ENCODE results near the gene ZFP64.

The ZFP64 gene

DNA sequence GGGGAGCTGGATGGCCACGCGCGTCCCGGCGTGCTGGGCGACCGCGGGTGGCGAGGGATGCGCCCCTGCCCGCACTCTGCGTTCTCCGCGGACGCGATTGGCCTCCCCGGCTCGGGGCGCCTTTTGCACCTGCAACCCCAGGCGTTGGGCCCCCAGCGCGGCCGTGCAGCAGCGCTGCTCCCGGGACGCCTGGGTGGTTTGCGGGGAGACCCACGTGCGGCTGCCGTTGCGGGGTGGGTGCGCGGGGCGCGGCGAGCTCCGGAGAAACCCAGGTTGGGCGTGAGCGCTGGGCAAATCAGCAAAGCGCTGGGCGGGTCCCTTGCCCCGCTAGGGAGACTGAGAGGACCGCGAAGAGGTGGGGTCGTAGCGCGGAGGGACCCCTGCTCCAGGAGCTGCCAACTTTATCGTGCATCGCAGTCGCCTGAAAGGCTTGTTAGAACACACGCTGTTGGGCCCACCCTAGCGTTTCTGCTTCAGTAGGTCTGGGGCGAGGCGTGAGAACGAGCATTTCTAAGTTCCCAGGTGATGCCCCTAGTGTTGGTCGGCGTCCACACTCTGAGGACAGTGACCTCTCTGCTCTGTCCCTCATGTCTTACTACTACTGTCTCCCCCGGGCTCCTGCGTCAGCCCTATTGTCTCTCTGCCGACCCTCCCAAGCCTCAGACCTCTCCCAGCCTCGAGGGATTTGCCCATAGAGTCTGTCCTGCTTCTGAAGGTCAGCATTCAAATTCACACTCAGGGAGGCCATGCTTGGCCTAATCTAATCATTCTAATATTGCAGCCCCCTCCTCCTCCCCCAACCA lies 538 bp upstream of the ZFP64 start:
- Mint-ChIP-seq H3K36me3 (peaks cover 0 to 1% of the 10 kb centered on the region in 2 donors), H3K4me1 (peaks cover 7 to 23% of the 10 kb centered on the region in 2 donors), H3K27ac (peak overlapping the region; percentile 80), H3K4me3 (peak overlapping the region; percentile 83 to 91), H3K27me3 (no peaks in the 10 kb centered on the region), H3K9me3 (no peaks in the 10 kb centered on the region)
- ATAC-seq (replicated peaks) (peak; percentile 62 to 63), DNase-seq (peak; percentile 43)

DNA sequence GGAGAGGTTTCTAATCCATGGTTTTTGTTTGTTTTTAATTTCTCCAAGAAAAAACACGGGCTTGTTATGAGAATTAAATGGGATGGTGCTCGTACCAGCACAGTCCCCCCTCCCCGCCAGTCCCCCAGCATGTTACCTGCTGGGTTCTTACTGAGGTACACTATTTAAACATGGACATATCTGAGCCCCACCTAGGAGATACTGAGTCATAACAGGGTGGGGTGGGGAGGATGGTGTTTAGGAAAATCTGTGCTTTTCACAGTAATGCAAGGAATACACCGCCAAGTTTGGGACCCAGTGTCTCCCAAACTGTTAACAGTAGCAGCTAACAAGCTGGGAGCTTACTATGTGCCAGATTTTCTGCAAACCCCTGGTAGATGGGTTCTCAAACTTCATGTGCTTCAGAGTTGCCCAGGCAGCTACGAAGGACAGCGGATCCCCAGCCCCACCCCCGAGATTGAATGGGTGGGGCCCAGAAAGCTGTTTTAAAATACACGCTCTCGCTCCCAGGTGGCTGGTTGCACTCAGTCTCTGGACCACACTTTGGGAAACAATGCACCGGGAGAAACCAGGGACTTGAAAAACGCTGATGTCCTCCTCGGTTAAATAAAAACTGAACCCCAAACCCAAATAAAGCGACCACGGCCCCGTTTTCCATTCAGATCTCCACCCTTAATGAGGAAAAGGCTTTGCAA lies 995 bp downstream of the ZFP64 start:
- H3K9me3 Mint-ChIP-seq, result no peaks in the 10 kb centered on the region
- ATAC-seq (replicated peaks), result peak; percentile 47 to 48
- no peaks in the 10 kb centered on the region for H3K27me3 Mint-ChIP-seq
- peak overlapping the region; percentile 90 for H3K27ac Mint-ChIP-seq
- H3K36me3 Mint-ChIP-seq, result peaks cover 8% of the 10 kb centered on the region in 2 donors
- peak overlapping the region; percentile 83 to 91 for H3K4me3 Mint-ChIP-seq
- peaks cover 7 to 23% of the 10 kb centered on the region in 2 donors for H3K4me1 Mint-ChIP-seq
- DNase-seq, result peak; percentile 23

DNA sequence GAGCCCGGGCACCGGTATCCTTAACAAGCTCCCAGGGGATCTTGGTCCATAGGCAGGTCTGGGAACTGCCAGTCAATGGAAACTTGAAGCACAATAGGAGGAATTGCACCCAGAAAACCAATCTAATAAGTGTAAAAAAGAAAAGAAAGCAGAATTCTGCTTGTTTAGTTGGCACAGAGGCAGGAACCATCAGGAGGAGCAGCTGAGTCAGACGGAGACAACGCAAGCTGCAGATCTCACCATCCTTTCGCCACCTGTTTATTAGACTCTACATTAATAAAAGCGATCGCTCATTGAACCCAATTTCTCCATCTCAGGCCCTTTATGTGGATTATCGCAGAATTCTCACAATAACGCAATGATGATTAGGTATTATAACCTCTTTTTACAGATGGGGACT lies 9.8 kb downstream of the ZFP64 start:
- Mint-ChIP-seq H3K36me3 (peaks cover 39 to 67% of the 10 kb centered on the region in 2 donors), H3K4me1 (peaks cover 23 to 36% of the 10 kb centered on the region in 2 donors)

DNA sequence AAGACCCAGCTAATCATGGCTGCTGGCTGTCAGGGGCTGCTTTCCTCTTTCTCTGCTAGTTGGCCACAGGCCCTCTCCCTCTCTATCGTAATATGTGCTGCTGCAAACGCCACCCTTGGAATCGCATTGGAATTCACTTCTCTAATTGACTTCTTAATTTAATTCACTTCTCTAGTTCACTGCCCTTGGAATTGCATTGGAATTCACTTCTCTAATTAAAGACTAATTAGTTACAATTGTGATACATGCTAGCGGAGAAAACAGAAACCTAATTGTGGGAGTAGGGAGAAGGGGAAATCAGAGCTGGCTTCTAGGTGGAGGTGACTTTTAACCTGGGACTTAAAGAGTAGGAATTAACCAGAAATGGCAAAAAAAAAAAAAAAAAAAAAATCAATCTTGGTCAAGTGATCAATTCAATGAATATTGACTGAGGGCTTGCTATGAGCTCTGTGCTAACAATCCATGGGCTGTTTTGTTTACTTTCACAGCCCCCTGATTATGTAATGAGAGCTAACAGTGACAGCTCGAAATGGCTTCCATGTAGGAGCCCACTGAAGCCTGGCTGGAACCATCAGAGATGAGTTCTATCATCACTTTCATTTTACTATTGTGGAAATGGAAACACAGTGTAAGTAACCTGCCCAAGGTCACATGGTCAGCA lies 11.3 kb downstream of the ZFP64 start:
- peaks cover 23 to 36% of the 10 kb centered on the region in 2 donors for H3K4me1 Mint-ChIP-seq
- H3K27me3 Mint-ChIP-seq, result no peaks in the 10 kb centered on the region
- H3K9me3 Mint-ChIP-seq, result peaks cover 9 to 12% of the 10 kb centered on the region in 2 donors
- peak overlapping the region; percentile 98 for H3K27ac Mint-ChIP-seq
- H3K4me3 Mint-ChIP-seq, result peak overlapping the region; percentile 40 to 42
- no peak for DNase-seq
- ATAC-seq (replicated peaks), result no peak
- H3K36me3 Mint-ChIP-seq, result peaks cover 40 to 66% of the 10 kb centered on the region in 2 donors

More for the DNA sequence above, 9.8 kb downstream of the ZFP64 start:
- H3K27ac Mint-ChIP-seq, result no peak overlapping the region
- peaks cover 9 to 10% of the 10 kb centered on the region in 2 donors for H3K9me3 Mint-ChIP-seq
- ATAC-seq (replicated peaks), result no peak
- H3K27me3 Mint-ChIP-seq, result no peaks in the 10 kb centered on the region
- no peak overlapping the region for H3K4me3 Mint-ChIP-seq
- no peak for DNase-seq

DNA sequence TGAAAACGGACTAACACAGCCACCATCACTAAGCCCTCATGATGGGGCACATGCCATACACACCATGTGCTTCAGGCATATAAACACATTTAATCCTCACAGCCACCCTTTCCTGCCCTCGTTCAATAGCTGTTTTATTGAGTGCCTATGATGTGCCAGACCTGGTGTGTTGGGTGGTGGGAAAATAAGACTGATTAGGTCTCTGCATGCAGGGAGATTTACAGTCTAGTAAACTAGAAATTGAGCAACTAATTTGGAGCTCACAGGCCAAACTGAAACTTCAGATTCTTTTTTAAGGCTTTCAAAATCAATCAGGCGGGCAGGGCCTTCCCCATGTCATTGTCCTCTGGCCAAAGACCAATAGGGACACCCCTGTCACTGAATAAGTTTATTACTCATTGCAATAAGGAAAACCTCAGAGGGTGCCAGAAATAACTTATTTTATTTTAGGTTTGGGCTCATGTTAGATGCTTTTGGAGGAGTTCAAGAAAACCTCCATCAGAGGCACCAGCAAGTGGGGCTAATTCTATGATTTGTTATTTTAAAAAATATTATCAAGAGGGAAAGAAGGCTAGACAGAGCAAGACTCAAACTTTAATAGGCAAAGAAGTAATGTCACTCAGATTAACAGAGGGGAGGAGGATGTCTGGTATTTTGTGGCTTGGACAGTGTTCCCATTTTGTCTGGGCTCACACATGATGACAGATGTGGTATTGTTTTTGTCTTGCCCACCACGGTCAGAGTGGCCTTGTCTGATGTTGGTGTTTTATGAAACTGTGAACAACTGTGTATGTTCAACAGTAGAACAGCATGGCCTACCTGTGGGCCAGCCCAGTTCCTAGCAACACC lies 12.0 kb downstream of the ZFP64 start:
- Mint-ChIP-seq H3K4me3 (peak overlapping the region; percentile 68 to 78), H3K4me1 (peaks cover 23 to 36% of the 10 kb centered on the region in 2 donors), H3K27ac (peak overlapping the region; percentile 98), H3K36me3 (peaks cover 41 to 64% of the 10 kb centered on the region in 2 donors), H3K27me3 (no peaks in the 10 kb centered on the region), H3K9me3 (peaks cover 9 to 12% of the 10 kb centered on the region in 2 donors)
- ATAC-seq (replicated peaks) (peak; percentile 94 to 97), DNase-seq (peak; percentile 62)

DNA sequence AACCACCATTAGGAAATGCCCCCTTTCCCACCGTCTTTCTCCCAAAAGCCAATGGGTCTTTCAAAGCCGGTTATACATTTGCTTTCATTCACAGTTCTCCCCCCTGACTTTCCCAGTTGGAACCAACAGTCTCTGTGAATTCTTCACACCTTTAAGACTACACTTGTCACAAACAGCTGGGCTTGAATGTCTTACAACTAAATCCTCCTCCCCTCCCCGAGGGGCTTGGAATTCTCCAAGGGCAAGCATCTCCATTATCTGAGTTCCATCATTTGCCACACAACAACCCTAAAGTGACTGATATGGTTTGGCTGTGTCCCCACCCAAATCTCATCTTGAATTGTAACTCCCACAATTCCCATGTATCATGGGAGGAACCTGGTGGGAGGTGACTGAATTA lies 12.9 kb downstream of the ZFP64 start:
- no peaks in the 10 kb centered on the region for H3K27me3 Mint-ChIP-seq
- peaks cover 9 to 12% of the 10 kb centered on the region in 2 donors for H3K9me3 Mint-ChIP-seq
- peak overlapping the region; percentile 98 for H3K27ac Mint-ChIP-seq
- DNase-seq (no peak), ATAC-seq (replicated peaks) (no peak)
- H3K36me3 Mint-ChIP-seq, result peaks cover 35 to 56% of the 10 kb centered on the region in 2 donors
- peak overlapping the region; percentile 68 to 78 for H3K4me3 Mint-ChIP-seq
- peaks cover 23 to 36% of the 10 kb centered on the region in 2 donors for H3K4me1 Mint-ChIP-seq

DNA sequence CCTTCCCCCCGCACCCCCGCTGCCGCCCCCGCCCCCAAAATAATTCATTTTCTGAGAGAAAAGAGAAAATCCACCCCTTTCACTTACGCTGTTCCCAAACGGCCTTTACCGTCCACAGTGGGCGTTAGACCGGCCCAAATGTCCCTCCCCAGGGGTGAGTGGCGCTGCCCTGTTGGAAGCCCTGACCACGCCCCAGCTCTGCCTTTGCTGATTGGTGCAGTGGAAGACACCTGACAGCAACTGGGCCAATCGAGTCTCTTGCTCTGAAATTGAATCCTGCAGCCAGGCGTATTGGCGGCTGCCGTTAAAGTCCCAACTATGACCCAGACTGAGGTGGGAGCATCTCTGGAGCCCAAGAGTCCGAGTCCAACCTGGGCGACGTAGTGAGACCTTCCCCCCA lies 15.7 kb downstream of the ZFP64 start:
- DNase-seq, result no peak
- Mint-ChIP-seq H3K27me3 (no peaks in the 10 kb centered on the region), H3K9me3 (peaks cover 9 to 12% of the 10 kb centered on the region in 2 donors), H3K4me3 (no peak overlapping the region), H3K4me1 (peaks cover 28 to 50% of the 10 kb centered on the region in 2 donors), H3K27ac (no peak overlapping the region), H3K36me3 (peaks cover 31 to 51% of the 10 kb centered on the region in 2 donors)
- ATAC-seq (replicated peaks), result no peak

DNA sequence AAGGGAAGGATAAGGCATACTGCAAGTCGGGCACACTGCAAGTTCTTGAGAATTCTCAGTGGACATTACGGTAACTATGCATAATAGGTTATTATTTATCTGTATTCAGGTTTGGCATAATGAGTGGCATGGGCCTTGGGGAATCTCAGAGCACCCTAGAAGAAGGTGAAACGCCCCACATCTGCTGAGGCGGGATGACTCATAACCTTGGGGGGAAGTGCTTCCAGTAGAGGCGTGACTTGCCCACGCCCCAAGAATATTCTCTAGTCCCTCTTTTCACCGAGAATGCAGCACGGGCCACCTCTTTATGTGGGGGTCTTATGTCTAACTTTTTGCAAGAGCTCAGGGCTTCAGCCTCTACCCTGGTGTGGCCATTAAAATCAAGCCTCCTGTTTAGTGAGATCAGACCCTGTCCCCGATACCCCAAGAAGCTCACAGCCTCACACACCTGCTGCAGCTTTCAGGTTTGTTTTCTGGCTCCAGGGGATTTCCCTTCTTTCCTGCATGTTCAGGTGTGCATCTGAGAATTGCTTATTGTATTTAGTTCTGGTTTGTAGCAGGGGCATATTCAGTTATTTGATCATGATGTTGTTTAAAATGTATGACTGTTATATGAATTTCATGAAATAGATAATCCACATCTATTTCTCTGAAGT lies 19.1 kb downstream of the ZFP64 start:
- no peaks in the 10 kb centered on the region for H3K27me3 Mint-ChIP-seq
- ATAC-seq (replicated peaks), result peak; percentile 87 to 91
- H3K9me3 Mint-ChIP-seq, result peaks cover 0 to 2% of the 10 kb centered on the region in 2 donors
- peaks cover 21 to 40% of the 10 kb centered on the region in 2 donors for H3K4me1 Mint-ChIP-seq
- peak; percentile 16 for DNase-seq
- peak overlapping the region; percentile 49 for H3K27ac Mint-ChIP-seq
- H3K36me3 Mint-ChIP-seq, result peaks cover 17 to 55% of the 10 kb centered on the region in 2 donors
- peak overlapping the region in 1 of 2 donors; percentile 7 for H3K4me3 Mint-ChIP-seq

DNA sequence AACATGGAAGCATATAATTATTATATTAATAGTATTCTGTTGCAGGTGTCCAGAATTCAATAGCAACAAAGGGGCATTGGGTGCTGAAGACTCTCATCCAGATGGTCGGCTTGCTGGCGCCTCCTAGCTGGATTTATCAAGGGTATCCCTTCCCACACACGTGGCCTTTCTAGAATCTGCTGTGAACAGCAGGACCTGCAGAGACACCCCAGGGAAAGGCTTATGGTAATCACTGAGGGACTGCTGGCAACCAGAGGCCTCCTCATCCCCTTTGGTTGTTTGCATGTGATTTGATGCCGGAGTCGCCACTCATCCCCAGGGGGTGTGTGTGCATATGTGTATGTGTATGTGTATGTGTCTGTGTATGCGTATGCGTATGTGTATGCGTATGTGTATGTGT lies 20.6 kb downstream of the ZFP64 start:
- peaks cover 21 to 35% of the 10 kb centered on the region in 2 donors for H3K4me1 Mint-ChIP-seq
- H3K27me3 Mint-ChIP-seq, result no peaks in the 10 kb centered on the region
- ATAC-seq (replicated peaks), result no peak
- peaks cover 0 to 4% of the 10 kb centered on the region in 2 donors for H3K9me3 Mint-ChIP-seq
- DNase-seq, result no peak
- H3K4me3 Mint-ChIP-seq, result no peak overlapping the region
- no peak overlapping the region for H3K27ac Mint-ChIP-seq
- H3K36me3 Mint-ChIP-seq, result peaks cover 18 to 62% of the 10 kb centered on the region in 2 donors

DNA sequence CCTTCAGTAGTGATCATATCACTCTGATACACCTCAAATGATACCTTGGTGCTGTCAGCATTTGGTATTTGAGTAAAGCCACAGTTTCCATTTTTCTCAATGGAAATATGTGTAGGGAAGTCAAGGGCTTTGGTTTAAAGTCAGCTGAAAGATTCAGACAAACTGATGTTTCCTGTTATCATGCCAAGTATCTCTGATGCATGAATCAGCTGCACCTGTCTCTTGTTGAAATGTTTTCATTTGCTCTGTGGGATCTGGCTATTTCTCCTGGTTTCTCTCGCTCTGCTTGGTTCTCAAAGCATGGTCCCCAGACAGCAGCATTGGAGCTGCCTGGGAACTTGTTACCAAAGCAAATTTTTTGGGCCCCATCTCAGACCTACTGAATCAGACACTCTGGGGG lies 23.5 kb downstream of the ZFP64 start:
- no peak overlapping the region for H3K27ac Mint-ChIP-seq
- no peaks in the 10 kb centered on the region for H3K27me3 Mint-ChIP-seq
- DNase-seq (no peak), ATAC-seq (replicated peaks) (peak in 1 of 2 donors; percentile 23)
- H3K4me1 Mint-ChIP-seq, result peaks cover 21 to 34% of the 10 kb centered on the region in 2 donors
- no peak overlapping the region for H3K4me3 Mint-ChIP-seq
- peaks cover 0 to 3% of the 10 kb centered on the region in 2 donors for H3K9me3 Mint-ChIP-seq
- H3K36me3 Mint-ChIP-seq, result peaks cover 31 to 68% of the 10 kb centered on the region in 2 donors

DNA sequence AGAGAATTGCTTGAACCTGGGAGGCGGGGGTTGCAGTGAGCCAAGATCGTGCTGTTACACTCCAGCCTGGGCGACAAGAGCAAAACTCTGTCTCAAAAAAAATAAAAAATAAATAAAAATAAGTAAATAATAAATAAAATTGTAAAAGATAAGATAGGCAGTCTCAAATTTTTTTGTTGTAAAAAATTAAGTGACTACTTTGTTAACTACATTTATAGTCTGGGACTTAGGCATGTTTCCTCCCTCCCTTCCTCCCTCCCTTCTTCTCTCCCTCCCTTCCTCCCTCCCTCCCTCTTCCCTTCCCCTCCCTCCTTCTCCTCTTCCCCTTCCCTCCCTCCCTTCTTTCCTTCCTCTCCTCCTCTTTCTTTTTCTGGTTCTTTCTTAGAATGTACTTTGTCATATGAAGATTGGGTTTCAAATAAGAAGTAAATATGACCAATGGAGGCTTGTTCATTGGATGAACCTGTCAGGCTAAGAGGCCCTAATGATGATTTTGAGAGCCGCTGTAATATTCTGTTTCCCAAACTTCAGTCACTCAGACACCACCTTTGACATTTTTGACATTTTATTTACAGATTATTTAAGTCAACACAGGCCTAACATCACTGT lies 24.2 kb downstream of the ZFP64 start:
- Mint-ChIP-seq H3K4me1 (peaks cover 16 to 26% of the 10 kb centered on the region in 2 donors), H3K36me3 (peaks cover 33 to 71% of the 10 kb centered on the region in 2 donors), H3K9me3 (peaks cover 0 to 3% of the 10 kb centered on the region in 2 donors)

DNA sequence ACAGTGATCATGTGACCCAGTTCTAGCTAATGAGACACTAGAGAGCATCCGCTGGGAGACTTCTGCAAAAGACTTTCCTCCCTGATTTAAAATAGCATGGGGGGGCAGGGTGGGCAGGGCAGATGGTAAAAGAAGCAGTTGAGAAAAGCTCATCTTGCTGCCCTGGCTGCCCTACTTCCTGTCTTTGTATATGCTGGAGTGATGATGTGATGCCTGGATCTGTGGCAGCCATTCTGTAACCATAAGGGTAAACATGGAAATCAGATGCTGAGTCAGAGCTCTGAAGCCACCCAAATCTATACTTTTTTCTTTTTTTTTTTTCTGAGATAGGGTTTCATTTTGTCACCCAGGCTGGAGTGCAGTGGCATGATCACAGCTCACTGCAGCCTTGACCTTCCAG lies 25.4 kb downstream of the ZFP64 start:
- Mint-ChIP-seq H3K27ac (no peak overlapping the region), H3K4me3 (no peak overlapping the region), H3K36me3 (peaks cover 27 to 65% of the 10 kb centered on the region in 2 donors), H3K27me3 (no peaks in the 10 kb centered on the region), H3K4me1 (peaks cover 9 to 16% of the 10 kb centered on the region in 2 donors), H3K9me3 (peaks cover 0 to 3% of the 10 kb centered on the region in 2 donors)
- ATAC-seq (replicated peaks) (no peak), DNase-seq (no peak)

More for the DNA sequence above, 24.2 kb downstream of the ZFP64 start:
- no peak overlapping the region for H3K4me3 Mint-ChIP-seq
- ATAC-seq (replicated peaks), result no peak
- no peak overlapping the region for H3K27ac Mint-ChIP-seq
- no peak for DNase-seq
- H3K27me3 Mint-ChIP-seq, result no peaks in the 10 kb centered on the region

Data from stimulated activated naive B cell treated with anti-CD40 and anti-IgM and Interleukin-4, amounts not matched to agents 10 μg/mL and 1 μg/mL and 100 μg/mL, for 72 hours (primary cell).